Raji (cell line): ENCODE data around the gene SEMA3G.

Experiments used
- POLR2A ChIP-seq: IDR thresholded peaks from 2 replicates; pipeline ENCODE4 v1.6.1; 2011; ENCODE audit warnings: low read depth, low read length, control low read depth; ENCODE audit not compliant: insufficient read depth

The SEMA3G gene

GRCh38 chr3:52439426-52440248 is 5.3 kb downstream of the SEMA3G start:
- no peak for TF ChIP-seq POLR2A

DNA sequence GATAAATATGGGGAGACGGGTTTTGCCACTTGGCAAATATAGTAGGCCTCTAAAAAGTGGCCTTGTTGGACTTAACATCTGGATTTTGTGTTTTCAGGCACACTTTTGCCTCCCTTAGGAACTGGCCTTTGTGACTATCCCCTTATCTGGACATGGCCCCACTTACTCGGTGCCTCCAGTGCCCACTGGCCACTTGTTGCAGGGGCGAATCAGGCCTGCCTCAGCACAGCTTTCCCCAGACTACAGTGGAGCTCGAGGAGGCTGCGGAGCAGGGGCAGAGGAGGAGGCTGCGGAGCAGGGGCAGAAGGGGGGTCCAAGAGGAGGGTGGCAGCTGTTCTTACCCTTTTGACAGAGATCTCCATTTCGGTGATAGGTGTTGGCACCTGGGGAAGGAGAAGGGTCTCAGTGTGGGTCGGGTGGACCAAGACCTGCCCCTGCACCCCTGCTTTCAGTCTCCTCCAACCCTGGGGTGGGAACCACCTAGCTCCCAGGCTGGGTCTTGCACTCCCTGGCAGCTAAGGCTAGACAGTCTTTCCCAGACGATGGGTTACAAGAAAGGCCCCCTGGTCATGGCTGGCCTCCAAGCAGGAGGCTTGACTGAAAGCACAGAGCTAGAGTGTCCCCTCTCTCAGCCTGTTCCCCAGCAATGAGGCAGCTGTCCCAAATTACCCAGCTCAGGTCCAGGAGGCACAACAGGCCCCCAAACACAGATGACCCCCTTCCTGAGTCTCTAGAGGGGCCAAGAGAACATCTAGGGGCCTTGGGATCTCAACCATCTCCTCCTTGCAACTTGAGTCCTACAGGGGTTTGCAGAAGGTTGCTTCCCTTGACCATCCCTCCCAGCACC is 6.1 kb downstream of the SEMA3G start:
- no peak for TF ChIP-seq POLR2A

DNA sequence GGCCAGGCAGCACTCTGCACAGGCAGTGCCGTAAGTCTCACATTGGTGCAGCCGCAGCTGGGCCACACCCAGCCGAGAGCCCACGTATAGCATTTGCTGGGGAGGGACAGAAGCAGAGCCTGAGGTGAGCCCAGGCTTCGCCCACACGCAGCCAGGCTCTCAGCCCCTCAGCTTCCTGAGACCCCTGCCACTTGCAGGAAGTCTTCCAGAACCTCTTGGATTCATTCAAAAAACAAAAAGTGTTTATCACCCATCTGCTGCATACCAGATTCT is 6.9 kb downstream of the SEMA3G start:
- TF ChIP-seq POLR2A: no peak

- no peak for TF ChIP-seq POLR2A
These were observed 7.4 kb downstream of the SEMA3G start for GRCh38 chr3:52437326-52438103.

- no peak for TF ChIP-seq POLR2A
These were observed 8.3 kb downstream of the SEMA3G start for GRCh38 chr3:52436500-52437149.

- no peak for TF ChIP-seq POLR2A
These were observed 9.4 kb downstream of the SEMA3G start for GRCh38 chr3:52435246-52436101.

DNA sequence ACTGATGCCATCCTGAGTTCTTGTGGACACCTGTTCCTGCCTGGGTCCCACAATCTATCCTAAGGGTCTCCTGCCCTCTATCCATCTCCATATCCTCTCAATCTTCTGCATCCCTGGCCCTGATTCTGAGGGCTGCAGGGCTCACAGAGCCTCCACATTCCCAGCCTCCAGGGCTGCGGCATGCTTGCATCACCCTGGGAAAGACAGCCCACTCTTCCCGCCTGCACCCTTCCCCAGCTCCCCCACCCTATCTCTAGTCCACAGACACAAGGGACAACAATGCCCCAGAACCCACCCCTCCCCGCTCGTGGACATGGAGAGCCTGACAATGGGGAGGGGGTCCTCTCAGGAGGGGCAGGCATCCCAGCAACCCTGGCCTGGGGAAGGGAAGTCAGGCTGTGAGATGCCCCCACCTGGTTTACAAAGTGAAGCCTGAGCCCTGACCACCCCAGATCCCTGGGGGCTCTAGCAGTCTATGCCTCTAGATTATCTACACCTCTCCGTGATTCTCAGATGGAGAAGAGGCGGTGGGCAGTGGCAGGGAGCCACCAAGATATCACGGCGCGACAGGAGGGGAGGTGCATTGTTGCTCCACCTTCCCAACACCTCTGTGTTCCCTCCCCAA is 10.3 kb downstream of the SEMA3G start:
- no peak for TF ChIP-seq POLR2A

GRCh38 chr3:52433996-52434479 is 10.9 kb downstream of the SEMA3G start:
- no peak for TF ChIP-seq POLR2A

GRCh38 chr3:52433328-52433995 is 11.4 kb downstream of the SEMA3G start:
- TF ChIP-seq POLR2A: no peak

- no peak for TF ChIP-seq POLR2A
These were observed 12.2 kb downstream of the SEMA3G start for GRCh38 chr3:52432691-52433141.

GRCh38 chr3:52432225-52432624 is 12.7 kb downstream of the SEMA3G start:
- no peak for TF ChIP-seq POLR2A

GRCh38 chr3:52431459-52432223 is 13.3 kb downstream of the SEMA3G start:
- no peak for TF ChIP-seq POLR2A
